Kidney (tissue), 14 donors: ENCODE data around the gene TBC1D8. TPM values are rescaled to one million over a fixed set of nuclear protein-coding genes. Genes with fewer than 3 reads are reported as not detected.

Experiments used
- DNase-seq, 5 donors: peaks; one replicate each; pipeline ENCODE4 v3.0.0-alpha.2; 2013 to 2020
- FAIRE-seq: peaks from 2 replicates; lab custom pipeline; 2012; peaks lifted over from hg19 to GRCh38; lab: Jason Lieb, UNC
- H3K27ac ChIP-seq, 2 donors: one replicate each; pipeline ENCODE4 v1.7.0; 2013; ENCODE audit warnings: low read depth in 2 of 2, low read length in 2 of 2, inconsistent platforms in 1 of 2
- H3K27me3 ChIP-seq: one replicate; pipeline ENCODE4 v1.7.1; 2013; ENCODE audit warnings: low read length, inconsistent platforms; ENCODE audit not compliant: control insufficient read depth, insufficient read depth
- H3K36me3 ChIP-seq, 3 donors: one replicate each; pipeline versions ENCODE4 v1.7.0 to v1.7.1; 2013; ENCODE audit warnings: low read length in 3 of 3, control low read depth in 1 of 3, inconsistent platforms in 1 of 3; ENCODE audit not compliant: insufficient read depth in 3 of 3, control insufficient read depth in 2 of 3
- H3K4me1 ChIP-seq, 3 donors: one replicate each; pipeline versions ENCODE4 v1.7.0 to v1.7.1; 2013; ENCODE audit warnings: low read length in 3 of 3, inconsistent platforms in 1 of 3, low read depth in 1 of 3; ENCODE audit not compliant: control insufficient read depth in 2 of 3, insufficient read depth in 2 of 3
- H3K4me3 ChIP-seq, 3 donors: one replicate each; pipeline versions ENCODE4 v1.7.0 to v1.8.1; 2013; ENCODE audit warnings: low read length in 3 of 3, control low read depth in 1 of 3, inconsistent platforms in 1 of 3
- H3K9ac ChIP-seq, 3 donors: one replicate each; pipeline versions ENCODE4 v1.7.0 to v1.7.1; 2013; ENCODE audit warnings: low read length in 3 of 3, control low read depth in 1 of 3, inconsistent platforms in 1 of 3
- H3K9me3 ChIP-seq, 3 donors: one replicate each; pipeline versions ENCODE4 v1.7.0 to v1.7.1; 2013; ENCODE audit warnings: low read length in 3 of 3, control low read depth in 1 of 3, inconsistent platforms in 1 of 3; ENCODE audit not compliant: control insufficient read depth in 2 of 3, insufficient read depth in 1 of 3
- CTCF ChIP-seq: IDR thresholded peaks from 3 replicates; pipeline ENCODE4 v1.5.1; 2012; ENCODE audit warnings: mild to moderate bottlenecking, moderate library complexity, borderline replicate concordance; ENCODE audit not compliant: insufficient read depth; ENCODE audit errors: extremely low read depth
- intact Hi-C: fragments of 100-400 bp; cut with DNase I; formaldehyde crosslinking; loops from one replicate; pipeline ENCODE4 v1.11.1; 2022
- polyA plus RNA-seq: library from polyadenylated mRNA; stranded (reverse); fragments of 350-450 nt; fragmentation: Illumina TruSeq; extraction: RNeasy Lipid Tissue Mini Kit (QIAGEN cat#74804); gene quantifications from one replicate; pipeline ENCODE4 v1.2.3, GENCODE V29; 2014; ENCODE audit warnings: low read depth, low replicate concordance; ENCODE audit not compliant: insufficient read depth
- total RNA-seq: library from RNA; stranded (reverse); fragmentation: NEBNext Ultra II Directional; extraction: Animal tissue kit (Norgen Biotek cat#: 25700); gene quantifications from one replicate; pipeline ENCODE4 v1.2.1, GENCODE V29; 2021
- donor health status: control.
- donor health status: control.
- donor health status: control.
- donor health status: control.
- donor health status: control.
- donor health status: DM: yes; HTN: yes; CAD: no.
- donor health status: Normal renal cell carcinoma (clear cell type).

The TBC1D8 gene
- total and polyA plus RNA-seq, 2 donors from 2014 or later, result 7.4 to 47.9 TPM

- TF ChIP-seq CTCF, result no peak
- FAIRE-seq, result no peak
- H3K9me3 ChIP-seq, result no peaks in the 10 kb centered on the region
- peaks cover 0 to 18% (median 11%) of the 10 kb centered on the region in 3 donors for H3K36me3 ChIP-seq
- no peaks in the 10 kb centered on the region for H3K4me1 ChIP-seq
- no peak for DNase-seq
- no peaks in the 10 kb centered on the region for H3K27me3 ChIP-seq
- H3K9ac ChIP-seq, result no peak overlapping the region
- H3K27ac ChIP-seq, result no peak overlapping the region
- no peak overlapping the region for H3K4me3 ChIP-seq
- intact Hi-C loops, result no loop called here
These were observed 132.2 kb downstream of the TBC1D8 start for GRCh38 chr2:101018934-101019333.

GRCh38 chr2:101017371-101017770 lies 133.8 kb downstream of the TBC1D8 start:
- H3K9me3 ChIP-seq, result no peaks in the 10 kb centered on the region
- no peak overlapping the region for H3K9ac ChIP-seq
- FAIRE-seq (no peak), DNase-seq (no peak)
- H3K36me3 ChIP-seq, result peaks cover 0 to 19% (median 11%) of the 10 kb centered on the region in 3 donors
- H3K27me3 ChIP-seq, result no peaks in the 10 kb centered on the region
- intact Hi-C loops, result no loop called here
- H3K27ac ChIP-seq, result no peak overlapping the region
- no peak for TF ChIP-seq CTCF
- H3K4me3 ChIP-seq, result no peak overlapping the region
- no peaks in the 10 kb centered on the region for H3K4me1 ChIP-seq

DNA sequence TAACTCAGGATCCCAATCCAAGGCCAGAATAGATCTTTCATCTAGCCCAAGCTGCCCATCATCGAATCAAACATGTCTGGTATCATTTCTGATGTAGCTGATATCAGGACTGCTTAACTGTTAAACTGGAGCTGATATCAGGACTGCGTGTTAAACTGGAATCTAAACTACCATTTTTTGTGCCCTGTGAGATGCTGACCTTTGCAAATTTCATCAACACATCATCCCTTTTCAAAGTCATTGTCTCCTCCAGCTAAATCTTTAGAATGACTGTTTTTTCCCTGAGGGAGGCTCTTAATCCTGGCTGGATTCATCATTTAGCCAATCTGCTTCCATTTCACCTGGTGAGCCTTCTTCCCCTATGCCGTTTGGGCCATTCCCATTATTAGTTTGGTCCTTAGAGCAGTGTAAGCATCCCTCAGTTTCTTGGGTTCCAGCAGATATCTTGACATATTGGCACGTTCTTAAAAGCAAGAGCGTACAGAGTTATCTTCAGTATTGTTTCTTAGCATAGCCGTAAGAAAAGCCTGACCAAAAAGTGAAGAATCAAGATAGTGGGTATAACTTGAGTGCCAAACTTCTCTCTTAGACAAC lies 136.8 kb downstream of the TBC1D8 start:
- DNase-seq (no peak), FAIRE-seq (no peak)
- Histone ChIP-seq H3K4me3 (no peak overlapping the region), H3K36me3 (peaks cover 0 to 13% (median 3%) of the 10 kb centered on the region in 3 donors), H3K9ac (no peak overlapping the region), H3K4me1 (no peaks in the 10 kb centered on the region), H3K27me3 (no peaks in the 10 kb centered on the region), H3K27ac (no peak overlapping the region), H3K9me3 (no peaks in the 10 kb centered on the region)
- TF ChIP-seq CTCF, result no peak
- intact Hi-C loops, result no loop called here
